ENCODE data around the gene ANKRD52.
A peak's percentile ranks its signal among the peaks of the same experiment; 100 is the strongest.
"Not testable (repeated sequence)": the region's sequence is repeated elsewhere in the genome, so short reads cannot be mapped to it uniquely, and the experiment has no call there.

ANKRD52 gene

DNA sequence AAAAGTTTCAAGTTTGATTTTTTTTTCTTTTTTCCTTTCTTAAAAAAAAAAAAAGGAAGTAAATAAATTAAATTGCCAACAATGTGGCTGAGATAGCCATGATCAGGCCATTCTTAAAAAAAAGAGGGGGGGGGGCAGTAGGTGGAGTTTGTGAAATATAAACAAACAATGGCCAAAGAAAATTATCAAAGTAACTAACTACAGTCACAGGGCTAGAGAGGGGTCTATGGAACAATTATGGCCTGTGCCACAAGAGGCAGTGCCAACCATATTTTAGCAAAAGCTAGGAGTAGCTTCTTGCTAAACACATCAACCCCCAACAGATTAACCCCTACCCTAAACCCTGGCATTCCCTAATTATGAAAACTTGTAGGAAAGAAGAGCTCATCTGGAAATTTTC lies 52.7 kb downstream of the ANKRD52 start:
- DNase-seq = no peak

DNA sequence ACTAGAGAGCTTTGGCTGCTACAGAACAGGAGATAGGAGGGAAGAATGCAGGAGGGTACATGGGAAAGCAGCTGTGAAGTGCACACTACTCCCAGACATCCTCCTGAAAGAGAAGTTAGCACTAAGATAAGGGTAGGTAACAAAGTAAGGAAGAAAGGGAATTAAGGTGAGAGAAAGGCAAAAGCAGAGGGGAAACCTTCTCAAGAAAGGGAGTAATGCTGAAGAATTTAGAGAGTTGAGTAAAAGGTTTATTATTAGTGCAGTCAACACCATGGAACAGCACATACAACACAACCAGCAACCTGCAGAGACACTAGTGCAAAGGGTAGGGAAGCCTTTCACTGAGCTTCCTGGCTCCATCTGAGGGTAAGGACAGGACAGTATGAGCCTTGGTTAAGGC lies 53.9 kb downstream of the ANKRD52 start:
- no peak for DNase-seq

DNA sequence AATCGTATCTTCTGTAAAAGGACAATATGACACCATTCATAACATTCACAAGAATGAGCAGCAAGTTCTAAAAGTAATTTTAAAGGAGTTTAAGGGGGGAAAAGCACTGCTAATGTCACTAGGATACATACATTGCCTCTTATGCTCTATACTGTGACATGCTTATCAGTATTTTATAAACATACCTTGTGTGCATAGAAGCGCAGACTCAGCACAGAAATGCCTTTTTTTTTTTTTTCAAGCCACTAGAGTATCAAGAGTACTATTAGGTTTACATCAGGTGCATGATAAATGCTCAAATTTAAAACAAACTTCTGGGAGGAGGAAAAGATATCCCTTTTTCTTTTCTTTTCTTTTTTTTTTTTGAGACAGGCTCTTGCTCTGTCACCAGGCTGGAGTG lies 55.3 kb downstream of the ANKRD52 start:
- no peak for DNase-seq

DNA sequence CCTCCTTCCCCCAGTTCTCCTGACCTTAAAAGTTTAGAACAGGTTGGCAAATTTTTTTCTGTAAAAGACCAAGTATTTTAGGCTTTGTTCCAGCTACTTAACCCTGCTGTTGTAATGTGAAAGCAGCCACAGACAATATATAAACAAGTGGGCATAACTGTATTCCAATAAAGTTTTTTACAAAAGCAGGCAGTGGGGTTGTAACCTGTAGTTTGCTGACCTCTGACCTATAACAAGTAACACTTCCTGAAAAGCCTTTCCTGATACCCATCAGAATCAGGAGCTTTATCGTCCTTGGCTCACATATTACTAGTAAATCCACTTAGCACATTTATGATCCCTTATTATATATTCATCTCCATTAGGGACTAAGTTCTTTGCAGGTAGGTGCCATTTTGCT lies 55.8 kb downstream of the ANKRD52 start:
- no peak for DNase-seq

DNA sequence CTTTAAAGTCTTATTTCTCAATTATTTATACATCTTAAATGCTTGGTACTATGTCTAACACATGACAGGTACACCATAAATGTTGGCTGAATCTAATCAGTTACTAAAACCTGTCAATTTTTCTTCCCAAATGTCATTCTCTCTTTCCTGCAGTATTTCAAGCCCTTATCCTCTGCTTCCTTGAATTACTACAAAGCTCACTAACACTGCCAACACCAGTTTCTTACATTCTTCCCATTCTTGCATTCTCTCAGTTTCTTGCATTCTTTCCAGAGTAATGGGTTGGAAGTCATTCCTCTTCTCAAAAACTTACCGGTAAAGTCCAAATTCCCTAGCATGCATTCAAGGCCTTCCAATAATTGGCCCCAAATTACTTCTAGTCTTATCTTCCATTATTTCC lies 59.3 kb downstream of the ANKRD52 start:
- no peak for DNase-seq

GRCh38 chr12:56197921-56198635 lies 60.1 kb downstream of the ANKRD52 start:
- no peak for DNase-seq

GRCh38 chr12:56196818-56197550 lies 61.2 kb downstream of the ANKRD52 start:
- not testable (repeated sequence) for DNase-seq

DNA sequence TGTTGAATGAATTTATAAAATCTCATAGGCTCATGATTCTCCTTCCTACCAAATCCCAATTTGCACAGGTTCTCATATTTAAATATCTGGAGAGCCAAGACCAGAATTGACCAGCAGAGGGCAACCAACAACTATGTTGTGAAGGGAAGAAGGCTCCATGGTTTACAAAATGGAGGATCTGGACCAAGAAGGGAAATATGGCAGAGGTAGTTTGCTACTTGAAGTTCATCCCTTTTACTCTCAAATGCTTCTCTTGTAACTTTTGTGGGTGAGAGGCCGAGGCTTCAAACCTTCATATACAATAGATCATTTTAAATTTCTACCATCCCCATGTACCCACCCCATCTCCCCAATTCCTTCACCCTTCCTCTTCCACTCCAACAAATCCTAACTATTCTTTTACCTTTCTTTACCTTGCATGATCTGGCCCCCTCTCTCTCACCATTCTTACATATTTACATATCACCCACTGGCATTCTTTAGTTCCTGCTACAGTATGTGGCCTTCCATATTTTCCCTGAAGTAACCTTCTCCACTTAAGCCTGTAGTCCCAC lies 65.1 kb downstream of the ANKRD52 start:
- DNase-seq = peak; percentile 87

- no peak for DNase-seq
These were observed 65.6 kb downstream of the ANKRD52 start for GRCh38 chr12:56192582-56192981.

- no peak for DNase-seq
These were observed 67.5 kb downstream of the ANKRD52 start for GRCh38 chr12:56190695-56191155.

DNA sequence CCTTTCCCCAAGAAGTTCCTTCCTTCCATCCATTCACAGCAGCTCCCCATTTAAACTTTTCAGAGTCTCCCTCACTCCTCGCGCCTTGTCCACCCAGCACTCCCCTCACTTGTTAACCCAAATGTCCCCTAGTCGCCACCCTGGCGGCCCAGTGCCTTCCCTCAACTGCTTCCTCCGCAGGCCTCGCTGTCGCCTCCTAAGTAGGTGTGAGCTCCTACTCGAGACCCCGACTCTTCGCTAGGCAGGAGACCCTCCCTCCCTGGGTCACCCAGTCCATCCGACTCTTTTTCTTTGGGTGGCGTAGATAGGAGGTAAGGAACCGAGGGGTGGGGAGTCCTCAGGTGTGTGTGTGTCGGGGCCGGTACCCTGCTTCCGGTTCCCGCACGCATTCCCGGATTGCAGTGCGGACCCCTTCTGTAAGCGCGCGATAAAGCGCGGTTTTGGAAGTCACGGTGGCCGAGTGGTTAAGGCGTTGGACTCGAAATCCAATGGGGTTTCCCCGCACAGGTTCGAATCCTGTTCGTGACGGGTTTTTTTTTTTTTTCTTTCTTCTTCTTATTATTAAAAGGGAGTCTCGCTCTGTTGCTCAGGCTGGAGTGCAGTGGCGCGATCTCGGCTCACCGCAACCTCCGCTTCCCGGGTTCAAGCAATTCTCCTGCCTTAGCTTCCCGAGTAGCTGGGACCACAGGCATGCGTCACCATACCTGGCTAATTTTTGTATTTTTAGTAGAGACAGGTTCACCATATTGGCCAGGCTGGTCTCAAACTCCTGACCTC lies 68.1 kb downstream of the ANKRD52 start:
- DNase-seq = peak; percentile 96

- DNase-seq = peak; percentile 89
These were observed 68.9 kb downstream of the ANKRD52 start, which contains the start of gene SMARCC2 for GRCh38 chr12:56189099-56189917. Gene SMARCC2 (minus strand): TSS chr12:56189483. CDS start chr12:56189461, 22 bp downstream.

DNA sequence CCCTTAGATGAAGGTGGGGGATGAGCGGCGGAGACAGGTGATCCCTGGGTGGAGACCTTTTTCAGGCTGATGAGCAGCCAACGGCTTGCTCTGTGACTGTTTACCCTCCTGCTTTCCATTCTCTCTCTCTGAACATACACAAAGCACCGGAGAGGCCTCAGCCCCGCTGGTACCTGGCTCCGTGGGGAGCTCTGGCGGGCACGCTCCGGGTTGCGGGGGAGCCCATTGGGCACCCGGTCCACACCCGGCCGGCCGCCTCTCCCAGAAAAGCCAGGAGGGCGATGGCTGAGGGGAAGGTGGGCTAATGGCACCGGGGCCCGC lies 69.4 kb downstream of the ANKRD52 start:
- peak; percentile 22 for DNase-seq

DNA sequence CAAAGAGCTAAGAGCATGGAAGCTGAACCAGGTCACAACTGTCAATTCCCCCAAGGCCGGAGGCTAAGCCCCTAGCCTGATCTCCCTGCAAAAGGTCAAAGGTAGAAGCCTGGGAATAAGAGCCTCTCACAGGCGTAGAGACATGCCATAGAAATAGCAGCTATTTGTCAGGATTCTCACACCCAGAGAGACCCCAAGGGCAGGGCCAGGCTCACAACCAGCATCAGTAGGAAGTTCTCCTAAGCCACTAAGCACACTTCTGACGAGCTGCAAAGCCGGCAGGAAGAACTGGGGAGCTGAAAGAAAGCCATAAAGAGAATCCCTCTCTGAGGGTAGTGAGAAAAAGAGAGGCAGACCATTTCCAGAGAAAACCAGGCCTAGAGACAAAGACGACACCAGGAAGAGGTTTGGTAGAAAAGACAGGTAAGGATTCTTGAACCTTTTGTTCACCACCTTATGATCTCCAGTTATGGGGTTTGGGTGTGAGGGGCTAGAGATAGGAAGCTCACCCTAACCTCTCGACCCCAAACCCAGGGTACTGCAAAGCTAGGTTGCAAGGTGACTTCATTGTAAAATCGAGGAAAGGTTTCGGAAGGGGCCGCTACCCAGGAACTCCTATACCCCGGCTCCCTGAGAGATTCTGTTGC lies 69.9 kb downstream of the ANKRD52 start:
- DNase-seq = peak; percentile 31

Measured in activated CD4-positive, alpha-beta T cell treated with anti-CD3 and anti-CD28 coated beads, Interleukin-2, Interleukin-6, amounts not matched to agents 100 ng/mL and 50 ng/mL, durations not matched to agents 16 hours and 8 hours (primary cell).